H9 (cell line): ENCODE results near the gene TAF9B. TPM values are rescaled to one million over a fixed set of nuclear protein-coding genes. Genes with fewer than 3 reads are reported as not detected.

Source experiments
- DNase-seq: peaks from one replicate; pipeline ENCODE4 v3.0.0-alpha.2; 2017
- H2AFZ ChIP-seq: one replicate; pipeline ENCODE4 v1.6.1; 2013; ENCODE audit warnings: mild to moderate bottlenecking, low read length, control low read depth, moderate library complexity
- H2AK5ac ChIP-seq: 2 replicates; pipeline ENCODE4 v1.6.1; 2013; ENCODE audit warnings: low read length, control low read depth, mixed read lengths; ENCODE audit not compliant: insufficient read length
- H2BK120ac ChIP-seq: one replicate; pipeline ENCODE4 v1.6.1; 2013; ENCODE audit warnings: low read depth, mild to moderate bottlenecking, low read length, control low read depth, inconsistent platforms; ENCODE audit not compliant: poor library complexity, severe bottlenecking
- H2BK12ac ChIP-seq: 2 replicates; pipeline ENCODE4 v1.6.1; 2013; ENCODE audit warnings: low read length, control low read depth, mixed read lengths, low read depth; ENCODE audit not compliant: insufficient read length
- H2BK15ac ChIP-seq: 2 replicates; pipeline ENCODE4 v1.6.1; 2013; ENCODE audit warnings: low read depth, low read length, control low read depth
- H2BK20ac ChIP-seq: one replicate; pipeline ENCODE4 v1.6.1; 2013; ENCODE audit warnings: low read depth, mild to moderate bottlenecking, low read length, control low read depth, inconsistent platforms; ENCODE audit not compliant: poor library complexity, severe bottlenecking
- H2BK5ac ChIP-seq: 2 replicates; pipeline ENCODE4 v1.6.1; 2013; ENCODE audit warnings: low read length, control low read depth, mixed read lengths; ENCODE audit not compliant: insufficient read length
- H3K14ac ChIP-seq: 2 replicates; pipeline ENCODE4 v1.6.1; 2013; ENCODE audit warnings: low read length, control low read depth; ENCODE audit not compliant: insufficient read depth
- H3K18ac ChIP-seq: 2 replicates; pipeline ENCODE4 v1.6.1; 2013; ENCODE audit warnings: low read depth, mild to moderate bottlenecking, mixed read lengths, low read length, control low read depth; ENCODE audit not compliant: insufficient read length
- H3K23ac ChIP-seq: 2 replicates; pipeline ENCODE4 v1.6.1; 2013; ENCODE audit warnings: low read length, control low read depth, mixed read lengths, low read depth; ENCODE audit not compliant: insufficient read length
- H3K23me2 ChIP-seq: 2 replicates; pipeline ENCODE4 v1.6.1; 2013; ENCODE audit warnings: low read depth, mild to moderate bottlenecking, mixed read lengths, low read length, control low read depth; ENCODE audit not compliant: insufficient read length, poor library complexity, severe bottlenecking
- H3K27ac ChIP-seq: 2 replicates; pipeline ENCODE4 v1.5.1; 2013; ENCODE audit warnings: low read length, control low read depth, mixed read lengths, low read depth; ENCODE audit not compliant: insufficient read length
- H3K27me3 ChIP-seq: 2 replicates; pipeline ENCODE4 v1.6.1; 2013; ENCODE audit warnings: low read length, control low read depth, inconsistent platforms; ENCODE audit not compliant: insufficient read depth
- H3K4ac ChIP-seq: 2 replicates; pipeline ENCODE4 v1.6.1; 2013; ENCODE audit warnings: low read depth, mild to moderate bottlenecking, control low read depth, inconsistent platforms, low read length, moderate library complexity
- H3K4me1 ChIP-seq: 2 replicates; pipeline ENCODE4 v1.6.1; 2013; ENCODE audit warnings: low read length, control low read depth, inconsistent platforms; ENCODE audit not compliant: insufficient read depth
- H3K4me2 ChIP-seq: 2 replicates; pipeline ENCODE4 v1.6.1; 2013; ENCODE audit warnings: low read length, control low read depth, mixed read lengths; ENCODE audit not compliant: insufficient read length, insufficient read depth
- H3K56ac ChIP-seq: 2 replicates; pipeline ENCODE4 v1.6.1; 2013; ENCODE audit warnings: low read depth, mild to moderate bottlenecking, mixed read lengths, low read length, control low read depth; ENCODE audit not compliant: insufficient read length
- H3K79me1 ChIP-seq: 2 replicates; pipeline ENCODE4 v1.6.1; 2013; ENCODE audit warnings: low read depth, mild to moderate bottlenecking, moderate library complexity, low read length, control low read depth, inconsistent platforms; ENCODE audit not compliant: insufficient read depth, poor library complexity, severe bottlenecking
- H3K79me2 ChIP-seq: 2 replicates; pipeline ENCODE4 v1.6.1; 2013; ENCODE audit warnings: low read length, control low read depth, inconsistent platforms; ENCODE audit not compliant: insufficient read depth
- H3K9ac ChIP-seq: 2 replicates; pipeline ENCODE4 v1.6.1; 2013; ENCODE audit warnings: low read length, control low read depth, mixed read lengths; ENCODE audit not compliant: insufficient read length; ENCODE audit errors: extremely low read depth
- H3K9me3 ChIP-seq: one replicate; pipeline ENCODE4 v1.6.1; 2013; ENCODE audit warnings: low read depth, low read length, inconsistent platforms; ENCODE audit not compliant: control insufficient read depth
- H3T11ph ChIP-seq: one replicate; pipeline ENCODE4 v1.6.1; 2013; ENCODE audit warnings: mild to moderate bottlenecking, low read length, control low read depth, inconsistent platforms
- H4K20me1 ChIP-seq: one replicate; pipeline ENCODE4 v1.6.1; 2013; ENCODE audit not compliant: control insufficient read depth, insufficient read length, insufficient read depth
- H4K5ac ChIP-seq: 2 replicates; pipeline ENCODE4 v1.6.1; 2013; ENCODE audit warnings: low read depth, mild to moderate bottlenecking, mixed read lengths, low read length, control low read depth; ENCODE audit not compliant: insufficient read length
- H4K8ac ChIP-seq: replicated peaks from 2 replicates; pipeline ENCODE4 v1.6.1; 2013; ENCODE audit warnings: low read length, control low read depth, mixed read lengths, low read depth; ENCODE audit not compliant: insufficient read length
- H4K91ac ChIP-seq: 2 replicates; pipeline ENCODE4 v1.6.1; 2013; ENCODE audit warnings: low read depth, mild to moderate bottlenecking, moderate library complexity, mixed read lengths, low read length, control low read depth; ENCODE audit not compliant: insufficient read length
- H3K27ac Mint-ChIP-seq, 3 experiments: 2 replicates in 2 of 3; 3 replicates in 1 of 3; pipeline ENCODE4 v1.8.0; 2020 to 2021; ENCODE audit warnings: mixed read lengths in 3 of 3, mild to moderate bottlenecking in 1 of 3, moderate library complexity in 1 of 3
- H3K27me3 Mint-ChIP-seq: 2 replicates; pipeline ENCODE4 v1.8.0; 2021; ENCODE audit warnings: low read depth, mild to moderate bottlenecking, moderate library complexity, mixed read lengths
- H3K36me3 Mint-ChIP-seq, 3 experiments: 2 replicates in 2 of 3; 3 replicates in 1 of 3; pipeline ENCODE4 v1.8.0; 2020 to 2021; ENCODE audit warnings: low read depth in 3 of 3, mixed read lengths in 3 of 3; ENCODE audit not compliant: insufficient read depth in 1 of 3
- H3K4me1 Mint-ChIP-seq, 2 experiments: 2 replicates each; pipeline ENCODE4 v1.8.0; 2020; ENCODE audit warnings: mixed read lengths in 2 of 2
- H3K4me3 Mint-ChIP-seq, 2 experiments: 2 replicates in 1 of 2; 3 replicates in 1 of 2; pipeline ENCODE4 v1.8.0; 2020 to 2021; ENCODE audit warnings: mild to moderate bottlenecking in 2 of 2, mixed read lengths in 2 of 2, moderate library complexity in 1 of 2
- H3K9me3 Mint-ChIP-seq, 2 experiments: 2 replicates in 1 of 2; 3 replicates in 1 of 2; pipeline ENCODE4 v1.8.0; 2020; ENCODE audit warnings: mild to moderate bottlenecking in 2 of 2, mixed read lengths in 2 of 2, moderate library complexity in 1 of 2
- total RNA-seq: library from RNA; stranded (reverse); gene quantifications from 2 replicates; pipeline ENCODE4 v1.2.1, GENCODE V29; 2021
- TF ChIP-seq, protein P1 (sequence below): fragments of 200-600 bp; sonication (generic); conservative IDR thresholded peaks from 3 replicates; pipeline ENCODE4 v1.8.0; 2021; ENCODE audit warnings: antibody characterized with exemption, mild to moderate bottlenecking

The TAF9B gene
- total RNA-seq, 1 experiment from 2014 or later = 34.9 TPM

DNA sequence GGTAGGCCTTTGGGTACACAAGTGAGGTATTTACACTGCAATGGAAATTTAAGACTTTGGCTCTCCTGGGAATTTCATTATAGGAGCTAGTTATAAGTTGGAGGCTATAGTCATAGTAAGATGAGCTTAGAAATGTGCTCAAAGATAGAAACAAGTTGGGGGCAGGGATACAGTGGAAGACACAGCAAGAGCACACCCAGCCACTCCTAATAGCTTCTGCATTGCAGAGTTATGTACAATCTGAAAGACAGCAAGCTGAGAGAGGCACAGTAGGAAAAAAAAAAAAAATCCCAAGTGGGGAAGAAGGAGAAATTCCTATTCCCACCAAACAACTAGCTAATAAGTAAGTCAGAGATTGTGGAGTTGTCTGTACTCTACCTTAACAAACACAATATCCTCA is 41.9 kb upstream of the TAF9B start:
- H3K23ac ChIP-seq = no peak overlapping the region
- H3K9me3 ChIP-seq = no peaks in the 10 kb centered on the region
- H3T11ph ChIP-seq = no peak overlapping the region
- H2BK15ac ChIP-seq = no peak overlapping the region
- H2BK5ac ChIP-seq = no peak overlapping the region
- H2BK120ac ChIP-seq = no peak overlapping the region
- Mint-ChIP-seq H3K27ac (no peak overlapping the region), H3K36me3 (peaks cover 7 to 16% (median 13%) of the 10 kb centered on the region in 3 experiments), H3K4me3 (no peak overlapping the region), H3K9me3 (peaks cover 72 to 78% of the 10 kb centered on the region in 2 experiments), H3K27me3 (peaks cover 3% of the 10 kb centered on the region; the same call in 1 of the 2 replicates), H3K4me1 (no peaks in the 10 kb centered on the region)
- no peak overlapping the region for H2AFZ ChIP-seq
- TF ChIP-seq, protein P1, sequence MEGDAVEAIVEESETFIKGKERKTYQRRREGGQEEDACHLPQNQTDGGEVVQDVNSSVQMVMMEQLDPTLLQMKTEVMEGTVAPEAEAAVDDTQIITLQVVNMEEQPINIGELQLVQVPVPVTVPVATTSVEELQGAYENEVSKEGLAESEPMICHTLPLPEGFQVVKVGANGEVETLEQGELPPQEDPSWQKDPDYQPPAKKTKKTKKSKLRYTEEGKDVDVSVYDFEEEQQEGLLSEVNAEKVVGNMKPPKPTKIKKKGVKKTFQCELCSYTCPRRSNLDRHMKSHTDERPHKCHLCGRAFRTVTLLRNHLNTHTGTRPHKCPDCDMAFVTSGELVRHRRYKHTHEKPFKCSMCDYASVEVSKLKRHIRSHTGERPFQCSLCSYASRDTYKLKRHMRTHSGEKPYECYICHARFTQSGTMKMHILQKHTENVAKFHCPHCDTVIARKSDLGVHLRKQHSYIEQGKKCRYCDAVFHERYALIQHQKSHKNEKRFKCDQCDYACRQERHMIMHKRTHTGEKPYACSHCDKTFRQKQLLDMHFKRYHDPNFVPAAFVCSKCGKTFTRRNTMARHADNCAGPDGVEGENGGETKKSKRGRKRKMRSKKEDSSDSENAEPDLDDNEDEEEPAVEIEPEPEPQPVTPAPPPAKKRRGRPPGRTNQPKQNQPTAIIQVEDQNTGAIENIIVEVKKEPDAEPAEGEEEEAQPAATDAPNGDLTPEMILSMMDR = no peak
- no peaks in the 10 kb centered on the region for H3K23me2 ChIP-seq
- no peaks in the 10 kb centered on the region for H3K79me1 ChIP-seq
- H3K4ac ChIP-seq = no peak overlapping the region
- H3K9ac ChIP-seq = no peak overlapping the region
- no peak overlapping the region for H3K18ac ChIP-seq
- no peak overlapping the region for H3K14ac ChIP-seq
- no peaks in the 10 kb centered on the region for H4K20me1 ChIP-seq
- H3K4me1 ChIP-seq = no peaks in the 10 kb centered on the region
- H4K8ac ChIP-seq = no peak overlapping the region
- H2BK20ac ChIP-seq = no peak overlapping the region
- H3K27ac ChIP-seq = no peak overlapping the region
- no peak overlapping the region for H3K4me2 ChIP-seq
- H2BK12ac ChIP-seq = no peak overlapping the region
- H4K5ac ChIP-seq = no peak overlapping the region
- H3K27me3 ChIP-seq = no peaks in the 10 kb centered on the region
- DNase-seq = no peak
- no peaks in the 10 kb centered on the region for H3K79me2 ChIP-seq
- no peak overlapping the region for H2AK5ac ChIP-seq
- H3K56ac ChIP-seq = no peak overlapping the region
- H4K91ac ChIP-seq = no peak overlapping the region
